NOMO-1 treated with DMSO at 0.1 percent for 48 hours (cell line): ENCODE results near the gene METTL8.
"Not testable (repeated sequence)": the region's sequence is repeated elsewhere in the genome, so short reads cannot be mapped to it uniquely, and the experiment has no call there.

Experiments used
- DNase-seq: peaks from one replicate; lab custom pipeline; 2025; ENCODE audit not compliant: unreplicated experiment; lab: John Stamatoyannopoulos, UW

METTL8 gene

DNA sequence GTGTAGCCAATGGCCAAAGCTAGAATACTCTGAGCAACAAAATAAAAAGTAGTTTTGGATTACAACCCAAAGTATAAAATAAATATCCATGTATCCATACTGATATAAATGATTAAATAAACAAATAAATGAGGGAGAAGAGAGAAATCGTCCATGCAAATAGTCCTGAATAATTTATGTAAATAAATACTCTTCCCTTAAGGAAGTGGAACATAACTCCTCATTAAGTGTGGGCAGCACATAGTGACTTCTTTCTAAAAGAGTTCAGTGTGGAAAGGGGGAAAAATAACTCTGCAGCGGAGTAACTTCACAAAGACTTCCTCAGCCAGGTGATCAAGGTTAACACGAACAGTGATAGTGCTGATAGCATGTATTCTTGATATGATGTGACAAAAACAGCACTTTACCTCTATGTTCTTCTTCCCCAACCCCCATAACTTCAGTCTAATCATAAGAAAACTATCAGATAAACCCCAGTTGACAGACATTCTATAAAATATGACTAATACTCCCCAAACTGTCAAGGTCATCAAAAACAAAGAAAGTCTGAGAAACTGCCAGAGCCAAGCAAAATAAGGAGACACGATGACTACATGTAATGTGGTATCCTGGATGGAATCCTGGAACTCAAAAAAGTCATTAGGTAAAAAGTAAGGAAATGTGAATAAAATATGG, 30.7 kb downstream of the METTL8 start:
- DNase-seq: no peak

DNA sequence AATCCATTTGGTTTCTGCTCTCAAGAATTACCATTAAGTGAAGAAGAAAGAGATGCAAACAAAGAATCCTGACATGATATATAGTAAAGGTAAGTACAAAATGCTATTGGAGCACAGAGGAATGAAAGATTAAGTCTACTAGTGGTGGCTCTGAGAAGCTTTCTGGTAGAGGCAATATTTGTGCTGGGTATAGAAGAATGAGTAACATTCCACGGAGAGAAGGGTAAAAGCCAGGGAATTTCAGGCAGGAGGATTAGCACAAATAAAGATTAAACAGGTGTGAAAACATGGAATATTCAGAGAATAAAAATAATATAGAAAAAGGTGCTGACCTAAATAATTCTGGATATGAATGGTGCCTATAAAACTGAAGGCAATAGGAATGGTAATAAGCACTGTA, 31.8 kb downstream of the METTL8 start:
- no peak for DNase-seq

DNA sequence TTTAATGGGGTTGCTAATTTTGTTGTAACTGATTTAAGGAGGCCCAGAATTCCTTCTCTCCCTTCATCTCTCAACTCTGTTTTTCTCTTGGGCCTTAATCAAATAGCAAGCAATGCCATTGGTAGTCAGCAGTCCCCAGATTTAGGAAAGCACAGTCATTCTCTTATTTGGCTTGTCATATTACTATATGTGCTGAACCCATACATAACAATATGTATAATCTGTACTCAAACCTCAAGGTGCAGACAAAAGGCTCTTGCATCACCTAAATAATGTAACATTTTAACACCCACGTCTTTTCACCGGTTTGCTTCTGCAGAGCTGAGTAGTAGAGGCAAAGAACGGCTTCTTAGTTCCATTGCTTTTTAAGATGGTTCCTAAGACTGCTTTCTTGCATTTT, 33.4 kb downstream of the METTL8 start:
- no peak for DNase-seq

DNA sequence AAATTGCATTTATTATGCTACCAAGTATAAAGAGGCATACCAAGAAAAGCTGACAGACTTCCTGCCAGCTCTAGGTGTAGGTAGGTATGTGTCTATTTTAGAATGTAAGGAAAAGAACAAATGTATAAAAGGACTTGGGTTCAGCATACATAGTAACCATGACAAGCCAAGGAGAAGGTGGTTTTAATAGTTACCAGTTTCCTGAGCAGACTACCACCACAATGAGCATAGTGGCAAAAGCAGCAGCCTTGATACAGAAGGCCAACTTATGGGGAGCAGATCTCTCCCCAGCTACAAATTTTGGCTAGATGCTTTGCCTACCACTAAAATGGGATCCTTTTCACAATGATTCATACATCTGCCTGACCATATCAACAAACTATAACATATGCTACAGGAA, 34.5 kb downstream of the METTL8 start:
- DNase-seq: no peak

DNA sequence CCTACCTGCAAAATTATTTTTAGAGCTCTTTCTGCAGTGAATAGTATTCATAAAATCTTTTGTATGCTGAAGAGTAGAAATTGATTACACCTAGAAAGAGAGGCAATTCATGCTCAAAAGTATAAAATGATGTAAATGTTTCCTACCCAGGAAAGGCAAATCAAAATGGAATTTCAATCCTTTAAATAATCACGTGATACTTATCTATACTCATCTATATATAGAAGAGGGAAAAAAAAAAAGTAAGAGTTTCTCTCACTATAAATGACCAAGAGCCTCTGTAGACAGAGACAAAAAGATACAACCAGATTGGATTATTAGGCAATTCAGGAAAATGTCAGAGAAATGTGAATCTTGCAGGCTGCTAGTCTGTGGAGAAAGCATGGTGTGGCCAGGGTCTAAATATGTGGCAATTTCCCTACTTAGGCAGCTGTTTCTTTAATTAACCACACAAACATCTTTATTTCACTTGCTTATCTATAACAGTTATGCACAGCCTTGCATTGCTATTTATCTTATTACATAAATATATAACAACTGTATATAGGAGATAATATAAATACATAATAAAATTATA, 39.5 kb downstream of the METTL8 start:
- peak; percentile 21 for DNase-seq

DNA sequence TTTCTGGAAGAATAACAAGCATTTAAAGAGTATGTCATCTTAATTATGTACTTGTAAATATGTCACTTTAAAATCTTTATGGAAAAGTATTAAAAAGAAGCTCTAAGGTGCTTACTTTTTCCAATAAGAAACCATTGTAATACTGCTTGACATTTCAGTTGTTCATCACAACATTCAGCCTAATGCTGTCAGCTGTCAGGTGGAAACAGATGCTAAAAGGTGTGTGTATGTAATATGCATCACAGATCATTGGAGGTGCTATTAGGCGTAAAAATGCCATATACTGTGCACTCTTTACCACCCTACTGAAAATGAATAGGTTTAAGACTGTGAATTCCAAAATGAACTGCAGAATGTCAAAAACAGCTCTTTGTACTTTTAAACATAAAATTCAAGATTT, 40.3 kb downstream of the METTL8 start:
- no peak for DNase-seq

DNA sequence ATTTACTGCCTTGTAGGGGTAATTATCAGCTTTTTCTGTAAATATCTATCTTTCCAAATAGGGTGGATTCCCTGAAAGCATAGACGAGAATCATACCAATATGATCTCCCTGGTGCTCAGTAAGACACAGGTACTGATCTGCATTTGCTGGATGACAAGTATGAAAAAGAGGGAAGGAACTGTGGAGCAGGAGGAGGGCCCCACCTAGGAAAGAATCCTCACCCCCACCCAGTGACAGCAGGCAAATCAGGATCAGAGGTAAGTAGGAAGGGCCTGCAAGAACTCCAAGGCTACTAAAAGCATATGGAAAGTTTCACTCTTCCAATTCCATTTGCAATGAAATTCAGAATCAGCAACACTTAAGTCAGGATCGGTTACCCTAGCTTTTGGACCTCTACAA, 42.3 kb downstream of the METTL8 start:
- DNase-seq: no peak

DNA sequence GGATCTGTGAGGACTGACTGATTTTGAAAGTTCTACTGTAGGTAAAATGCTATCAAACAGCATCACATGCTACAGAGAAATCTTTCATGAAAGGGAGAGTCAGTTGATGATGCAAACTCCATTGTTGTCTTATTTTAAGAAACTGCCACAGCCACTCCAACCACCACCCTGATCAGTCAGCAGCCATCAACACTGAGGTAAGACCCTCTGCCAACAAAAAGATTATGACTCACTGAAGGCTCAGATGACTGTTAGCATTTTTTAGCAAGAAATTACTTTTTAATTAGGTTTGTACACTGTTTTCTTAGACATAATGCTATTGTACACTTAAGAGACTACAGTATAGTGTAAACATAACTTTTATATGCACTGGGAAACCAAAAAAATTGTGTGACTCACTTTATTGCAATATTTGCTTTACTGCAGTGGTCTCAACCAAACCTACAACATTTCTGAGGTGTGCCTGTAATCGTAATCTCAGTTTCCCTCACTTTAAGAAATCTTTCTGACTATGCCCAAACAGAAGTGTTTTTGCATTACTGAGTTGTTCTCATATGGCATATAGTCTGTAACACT, 42.8 kb downstream of the METTL8 start:
- DNase-seq: no peak

DNA sequence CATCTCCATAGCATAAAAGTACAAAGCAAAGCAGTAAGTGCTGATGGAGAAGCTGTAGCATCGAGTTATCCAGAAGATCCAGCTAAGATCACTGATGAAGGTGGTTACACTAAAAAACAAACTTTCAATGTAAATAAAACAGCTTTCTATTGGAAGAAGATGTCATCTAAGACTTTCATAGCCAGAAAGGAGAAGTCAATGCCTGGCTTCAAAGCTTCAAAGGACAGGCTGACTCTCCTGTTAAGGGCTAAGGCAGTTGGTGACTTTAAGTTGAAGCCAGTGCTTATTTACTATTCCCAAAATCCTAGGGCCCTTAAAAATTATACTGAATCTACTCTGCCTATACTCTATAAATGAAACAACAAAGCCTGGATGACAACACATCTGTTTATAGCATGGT, 44.0 kb downstream of the METTL8 start:
- DNase-seq: no peak

DNA sequence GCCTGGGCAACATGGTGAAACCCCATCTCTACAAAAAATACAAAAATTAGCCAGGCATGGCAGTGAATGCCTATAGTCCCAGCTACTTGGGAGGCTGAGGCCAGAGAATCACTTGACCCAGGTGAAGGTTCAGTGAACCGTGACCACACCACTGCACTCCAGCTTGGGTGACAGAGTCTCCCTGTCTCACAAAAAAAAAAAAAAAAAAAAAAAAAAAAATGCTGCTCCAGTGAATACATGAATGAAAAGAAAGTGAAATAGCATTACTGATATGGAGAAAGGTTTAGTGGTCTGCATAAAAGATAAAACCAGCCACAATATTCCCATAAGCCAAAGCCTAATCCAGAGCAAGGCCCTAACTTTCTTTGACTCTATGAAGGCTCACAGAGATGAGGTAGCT, 44.5 kb downstream of the METTL8 start:
- DNase-seq: no peak

DNA sequence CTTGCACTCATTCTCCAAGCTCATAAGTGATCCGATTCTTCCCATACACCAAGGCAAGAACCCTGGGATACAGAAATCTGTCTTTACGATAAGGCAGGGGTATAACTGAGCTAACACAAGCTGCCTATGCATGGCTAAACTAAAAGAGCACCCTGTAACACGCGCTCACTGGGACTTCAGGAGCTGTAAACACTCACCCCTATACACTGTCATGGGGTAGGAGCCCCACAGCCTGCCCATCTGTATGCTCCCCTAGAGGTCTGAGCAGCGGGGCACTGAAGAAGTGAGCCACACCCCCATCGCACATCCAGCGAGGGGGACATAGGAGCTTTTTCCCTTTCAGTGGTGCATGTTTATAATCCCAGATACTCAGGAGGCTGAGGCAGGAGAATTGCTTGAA, 46.7 kb downstream of the METTL8 start:
- no peak for DNase-seq

DNA sequence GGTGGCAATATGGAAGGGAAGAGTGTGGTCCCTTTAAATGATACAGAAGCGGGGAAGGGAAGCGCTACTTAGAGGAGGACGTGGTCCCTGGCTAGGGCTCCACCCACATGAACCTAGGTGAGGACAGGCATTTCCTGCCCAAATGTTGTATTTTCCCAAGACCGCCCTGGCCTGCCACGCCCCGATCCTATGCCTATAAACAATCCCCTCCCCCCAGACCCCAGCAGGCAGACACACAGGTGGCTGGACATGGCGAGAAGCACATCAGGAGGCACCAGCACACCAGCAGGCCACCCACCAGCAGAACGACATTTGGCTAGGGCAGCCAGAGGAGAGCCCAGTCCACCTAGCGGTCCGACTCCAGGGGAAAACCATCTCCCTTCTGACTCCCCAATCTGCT, 47.2 kb downstream of the METTL8 start:
- DNase-seq: no peak

DNA sequence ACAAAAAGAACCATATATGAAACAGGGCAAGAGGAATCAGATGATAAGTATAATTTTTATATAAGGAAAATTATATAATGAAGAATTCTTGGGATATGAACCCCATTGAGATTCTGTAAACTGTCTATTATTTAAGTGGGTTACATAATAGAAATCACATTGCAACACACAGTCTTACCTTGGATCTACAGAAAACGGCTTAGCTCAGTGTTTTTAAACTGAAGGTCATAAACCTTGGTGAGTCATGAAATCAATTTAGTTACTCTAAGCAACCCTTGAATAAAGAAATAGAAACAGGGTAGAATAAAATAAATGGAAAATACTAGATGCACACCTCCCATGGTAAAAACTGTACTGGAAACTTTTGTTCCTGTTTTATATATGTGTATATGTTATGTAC, 50.7 kb downstream of the METTL8 start:
- peak; percentile 9 for DNase-seq

DNA sequence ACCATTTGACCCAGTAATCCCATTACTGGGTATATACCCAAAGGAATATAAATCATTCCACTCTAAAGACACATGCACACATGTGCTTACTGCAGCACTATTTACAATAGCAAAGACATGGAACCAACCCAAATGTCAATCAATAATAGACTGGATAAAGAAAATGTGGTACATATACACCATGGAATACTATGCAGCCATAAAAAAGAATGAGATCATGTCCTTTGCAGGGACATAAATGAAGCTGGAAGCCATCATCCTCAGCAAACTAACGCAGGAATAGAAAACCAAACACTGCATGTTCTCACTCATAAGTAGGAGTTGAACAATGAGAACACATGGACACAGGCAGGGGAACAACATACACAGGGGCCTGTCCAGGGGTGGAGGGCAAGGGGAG, 51.6 kb downstream of the METTL8 start:
- not testable (repeated sequence) for DNase-seq

DNA sequence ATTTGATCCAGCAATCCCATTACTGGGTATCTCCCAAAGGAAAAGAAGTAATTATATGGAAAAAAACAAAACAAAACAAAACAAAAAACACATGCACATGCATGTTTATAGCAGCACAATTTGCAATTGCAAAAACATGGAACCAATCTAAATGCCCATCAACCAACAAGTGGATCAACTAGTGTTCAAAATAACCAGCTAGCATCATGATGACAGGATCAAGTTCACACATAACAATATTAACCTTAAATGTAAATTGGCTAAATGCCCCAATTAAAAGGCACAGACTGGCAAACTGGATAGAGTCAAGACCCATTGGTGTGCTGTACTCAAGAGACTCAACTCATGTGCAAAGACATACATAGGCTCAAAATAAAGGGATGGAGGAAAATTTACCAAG, 55.9 kb downstream of the METTL8 start:
- DNase-seq: not testable (repeated sequence)

DNA sequence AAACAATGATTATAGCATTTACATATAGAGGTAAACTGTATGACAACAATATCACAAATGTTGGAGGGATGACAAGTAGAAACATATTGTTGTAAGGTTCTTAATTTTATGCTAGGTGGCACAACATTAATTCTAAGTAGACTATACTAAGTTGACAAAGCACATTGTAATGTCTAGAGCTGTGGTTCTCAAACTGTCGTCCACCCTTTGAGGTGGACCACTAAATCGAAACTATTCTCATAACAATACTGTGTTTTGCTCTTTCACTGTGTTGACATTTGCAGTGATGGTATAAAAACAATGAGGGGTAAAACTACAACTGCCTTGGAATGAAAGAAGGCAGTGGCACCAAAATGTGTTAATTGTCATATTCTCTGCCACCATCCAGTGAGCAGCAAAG, 66.1 kb downstream of the METTL8 start:
- no peak for DNase-seq

DNA sequence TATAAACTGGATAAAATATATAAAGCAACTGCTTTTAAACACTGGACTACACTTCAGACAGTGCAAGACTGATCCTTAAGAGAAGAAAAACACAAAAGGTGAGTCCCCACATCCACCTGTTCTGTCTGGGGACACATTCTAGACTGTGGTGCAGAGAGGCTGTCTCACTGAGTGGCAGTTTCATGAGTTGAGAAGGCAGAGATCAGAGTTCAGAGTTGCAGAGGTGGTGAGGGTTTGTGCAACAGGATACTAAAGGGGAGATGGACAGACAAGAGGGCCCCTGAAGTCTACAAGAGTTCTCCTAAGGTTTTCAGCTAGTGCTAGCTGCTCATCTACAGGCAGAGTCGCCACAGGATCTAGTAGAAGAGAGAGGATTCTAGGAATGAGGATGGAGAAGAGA, 68.0 kb downstream of the METTL8 start:
- DNase-seq: no peak

DNA sequence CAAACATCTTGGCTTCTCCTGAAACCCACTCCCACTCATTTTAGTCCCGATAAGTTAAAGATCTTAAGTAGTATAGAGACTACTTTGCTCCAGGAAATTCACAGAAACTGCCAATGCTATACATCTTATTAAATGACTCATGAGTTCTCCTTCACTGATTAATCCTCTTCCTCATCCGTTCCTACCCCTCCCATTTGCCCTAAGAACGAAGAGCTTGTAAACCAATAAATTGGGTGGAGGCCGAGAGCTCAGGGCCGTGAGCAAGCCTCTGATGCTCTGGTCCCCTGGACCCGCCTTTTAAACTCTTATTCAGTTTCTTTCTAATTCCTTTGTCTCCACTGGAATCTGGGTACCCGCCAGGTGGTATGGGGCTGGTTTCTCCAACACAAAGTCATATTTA, 68.6 kb downstream of the METTL8 start:
- DNase-seq: no peak

DNA sequence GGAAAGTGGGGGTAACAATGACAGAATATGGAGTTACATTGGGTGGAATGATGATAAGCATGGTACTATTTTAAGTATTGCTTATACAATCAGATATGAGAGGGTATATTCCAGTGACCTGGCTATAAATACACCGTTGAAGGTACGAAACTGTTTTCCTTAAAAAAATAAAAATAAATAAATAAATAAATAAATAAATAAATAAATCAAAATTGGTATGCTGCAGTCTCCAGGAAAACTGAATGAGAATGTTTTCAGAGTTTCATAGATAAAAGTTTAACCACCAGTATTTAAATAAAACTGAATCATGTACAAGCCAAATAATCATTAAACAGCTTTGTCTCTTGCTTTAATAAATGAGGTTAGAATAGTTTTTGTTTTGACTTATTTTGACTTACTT, 71.4 kb downstream of the METTL8 start:
- no peak for DNase-seq

DNA sequence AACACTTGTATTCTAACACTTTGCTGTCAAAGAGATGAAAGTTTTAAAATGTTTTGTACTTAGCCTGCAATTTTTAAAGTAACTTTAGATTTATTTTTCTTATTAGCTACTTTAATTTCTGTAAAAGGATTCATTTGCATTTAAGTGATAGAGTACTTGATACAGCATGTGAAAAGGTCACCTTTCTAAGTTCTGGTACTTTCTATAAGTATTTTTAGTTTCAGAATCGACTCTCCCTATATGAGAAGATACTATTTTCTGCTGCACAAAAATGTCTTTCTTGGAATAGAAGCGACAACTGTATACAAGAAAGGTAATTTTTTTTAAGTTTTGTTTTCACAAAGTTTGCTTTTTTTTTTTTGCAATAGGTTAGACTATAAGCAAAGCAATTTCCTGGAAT, 72.9 kb downstream of the METTL8 start:
- DNase-seq: no peak

DNA sequence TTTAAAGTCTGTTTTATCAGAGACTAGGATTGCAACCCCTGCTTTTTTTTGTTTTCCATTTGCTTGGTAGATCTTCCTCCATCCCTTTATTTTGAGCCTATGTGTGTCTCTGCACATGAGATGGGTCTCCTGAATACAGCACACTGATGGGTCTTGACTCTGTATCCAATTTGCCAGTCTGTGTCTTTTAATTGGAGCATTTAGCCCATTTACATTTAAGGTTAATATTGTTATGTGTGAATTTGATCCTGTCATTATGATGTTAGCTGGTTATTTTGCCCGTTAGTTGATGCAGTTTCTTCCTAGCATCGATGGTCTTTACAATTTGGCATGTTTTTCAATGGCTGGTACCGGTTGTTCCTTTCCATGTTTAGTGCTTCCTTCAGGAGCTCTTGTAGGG, 80.0 kb downstream of the METTL8 start:
- DNase-seq: not testable (repeated sequence)

DNA sequence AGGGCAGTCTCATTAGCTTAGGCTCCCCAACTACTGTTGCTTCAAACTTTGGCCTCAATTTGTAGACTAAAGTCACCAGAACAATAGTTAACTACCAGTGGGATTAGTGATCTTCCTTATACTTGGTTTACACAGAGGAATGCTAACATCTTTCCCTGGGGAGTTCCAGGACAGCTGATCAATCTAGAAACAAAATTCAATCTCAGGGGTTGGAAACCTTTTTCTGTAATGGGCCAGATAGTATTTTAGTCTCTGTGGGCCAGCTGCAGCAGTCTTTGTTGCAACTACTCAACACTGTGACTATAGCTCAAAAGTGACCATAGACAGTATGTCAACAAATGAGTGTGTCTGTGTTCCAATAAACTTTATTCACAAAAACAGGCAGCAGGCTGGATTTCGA, 85.7 kb downstream of the METTL8 start:
- DNase-seq: no peak

DNA sequence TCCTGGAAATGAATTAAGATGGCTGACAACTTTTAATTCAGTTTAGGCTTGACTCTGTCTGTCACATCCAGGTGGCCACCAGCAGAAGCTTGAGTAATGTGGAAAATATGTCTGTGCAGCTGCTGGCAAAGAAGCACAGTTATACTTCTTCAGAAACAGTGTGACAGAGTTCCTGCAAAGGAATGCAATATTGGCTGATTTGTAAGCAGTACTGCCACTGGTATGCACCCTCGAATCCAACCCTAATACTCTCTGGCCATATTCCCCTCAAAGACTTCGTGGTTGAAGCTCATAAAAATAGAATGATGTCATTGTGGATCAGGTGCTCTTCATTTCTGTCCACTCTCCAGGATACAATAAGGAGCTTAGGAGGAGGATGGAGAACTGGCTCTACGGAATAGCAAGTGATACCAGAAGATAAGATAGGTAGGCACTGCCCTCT, 86.2 kb downstream of the METTL8 start:
- peak; percentile 53 for DNase-seq
